Adrenal gland (tissue), 12 donors: ENCODE data around the gene MNAT1. TPM values are rescaled to one million over a fixed set of nuclear protein-coding genes. Genes with fewer than 3 reads are reported as not detected.

Experiments
- DNase-seq, 7 donors: peaks; one replicate each; pipeline ENCODE4 v3.0.0-alpha.2; 2019 to 2020
- H3K27ac ChIP-seq, 5 donors: fragments of 200-600 bp; sonication (generic) in 4 of 5; 1 replicate in 3 of 5; 2 replicates in 2 of 5; pipeline versions ENCODE4 v1.5.1 to v1.8.0; 2016 to 2020; ENCODE audit warnings: mild to moderate bottlenecking in 1 of 5
- H3K27me3 ChIP-seq: fragments of 200-600 bp; 2 replicates; pipeline ENCODE4 v1.8.0; 2021
- H3K36me3 ChIP-seq, 2 donors: fragments of 200-600 bp; replicated peaks in 1 of 2; 1 replicate in 1 of 2; 2 replicates in 1 of 2; pipeline versions ENCODE4 v1.5.1 to v1.8.0; 2018 to 2022
- H3K4me1 ChIP-seq, 2 donors: fragments of 200-600 bp; replicated peaks in 1 of 2; 1 replicate in 1 of 2; 2 replicates in 1 of 2; pipeline versions ENCODE4 v1.5.1 to v1.8.0; 2018 to 2021
- H3K4me3 ChIP-seq, 4 donors: fragments of 200-600 bp; sonication (generic) in 3 of 4; one replicate each; pipeline ENCODE4 v1.5.1; 2016 to 2018
- H3K9me3 ChIP-seq, 3 donors: fragments of 200-600 bp; sonication (generic) in 1 of 3; replicated peaks in 1 of 3; 1 replicate in 2 of 3; 2 replicates in 1 of 3; pipeline versions ENCODE4 v1.5.1 to v1.8.0; 2016 to 2021
- POLR2A ChIP-seq, 2 donors: fragments of 450-650 bp; IDR thresholded peaks; one replicate each; pipeline ENCODE4 v1.6.1; 2017; ENCODE audit warnings: antibody characterized with exemption in 2 of 2, mild to moderate bottlenecking in 2 of 2, moderate library complexity in 1 of 2
- WGBS, 4 donors: extraction: QIAGEN DNeasy Blood & Tissue Kit in 2 of 4; methylation state at CpG; one replicate each; pipeline versions ENCODE4 v1.1.5 to v1.1.7; 2013 to 2017; 5-methylcytosine and 5-hydroxymethylcytosine counted together
- intact Hi-C, 2 donors: fragments of 100-400 bp; cut with DNase I; formaldehyde crosslinking; loops; one replicate each; pipeline versions ENCODE4 v1.14.1 to v1.15.0; 2022 to 2023
- polyA plus RNA-seq, 3 donors: library from polyadenylated mRNA; stranded (reverse); fragments of 200-250 nt in 2 of 3; fragments of 350-450 nt in 1 of 3; fragmentation: Illumina TruSeq in 1 of 3; extraction: RNeasy Lipid Tissue Mini Kit (QIAGEN cat#74804) in 1 of 3; gene quantifications; one replicate each; pipeline ENCODE4 v1.2.3, GENCODE V29; 2013 to 2014
- total RNA-seq, 9 donors: library from RNA; depleted of rRNA in 4 of 9; stranded (reverse); fragments of >200 nt in 4 of 9; fragments of 120-200 nt in 1 of 9; fragmentation: NEBNext Ultra II Directional in 1 of 9; extraction: Animal tissue kit (Norgen Biotek cat#: 25700) in 1 of 9; gene quantifications; one replicate each; pipeline versions ENCODE4 v1.1.0 to v1.2.4, GENCODE V29; 2013 to 2023
- TF ChIP-seq, protein P1 (sequence below), 6 experiments: fragments of 450-650 bp in 4 of 6; fragments of 200-600 bp in 2 of 6; sonication (generic) in 1 of 6; IDR thresholded peaks; 1 replicate in 5 of 6; 2 replicates in 1 of 6; pipeline versions ENCODE4 v1.5.1 to v1.8.0; 2016 to 2021; ENCODE audit warnings: antibody characterized with exemption in 6 of 6, mild to moderate bottlenecking in 2 of 6, moderate library complexity in 1 of 6
- donor health status: healthy with polysubstance abuse.
- donor health status: Bipolar disorder and iron deficiency.
- donor health status: DM: yes; HTN: yes; CAD: no.
- donor health status: DM: no; HTN: no; CAD: no.
- donor health status: DM: no; HTN: no; CAD: no.
- donor health status: DM: yes; HTN: yes; CAD: no.

The MNAT1 gene
- total and polyA plus RNA-seq, 12 donors: 11.7 to 69.2 (median 29.0) TPM

DNA sequence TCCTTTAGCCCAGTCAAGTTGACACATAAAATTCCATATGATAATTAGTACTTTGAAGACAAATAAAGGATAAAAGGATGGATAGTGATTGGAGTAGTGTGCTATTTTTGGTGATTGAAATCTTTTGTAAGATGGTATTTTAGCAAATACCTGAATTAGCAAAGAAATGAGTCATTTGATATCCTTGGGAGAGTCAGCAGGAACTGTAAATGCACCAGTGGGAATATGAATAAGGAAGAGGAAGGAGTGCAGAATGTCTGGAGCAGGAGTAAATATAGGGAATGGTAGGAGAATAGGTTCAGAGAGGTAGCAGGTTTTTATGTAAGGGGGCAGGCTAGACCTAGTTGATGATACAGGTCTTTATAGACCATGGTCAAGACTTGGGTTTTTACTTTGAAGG lies 171.4 kb downstream of the MNAT1 start:
- Histone ChIP-seq H3K27me3 (no peaks in the 10 kb centered on the region), H3K36me3 (no peaks in the 10 kb centered on the region), H3K27ac (no peak overlapping the region), H3K4me3 (no peak overlapping the region), H3K4me1 (peaks cover 0 to 4% of the 10 kb centered on the region in 2 donors), H3K9me3 (no peaks in the 10 kb centered on the region)
- intact Hi-C loops: no loop called here
- no peak for DNase-seq
- no peak for TF ChIP-seq POLR2A (IDR thresholded peaks at IDR 0.05)
- TF ChIP-seq, protein P1, sequence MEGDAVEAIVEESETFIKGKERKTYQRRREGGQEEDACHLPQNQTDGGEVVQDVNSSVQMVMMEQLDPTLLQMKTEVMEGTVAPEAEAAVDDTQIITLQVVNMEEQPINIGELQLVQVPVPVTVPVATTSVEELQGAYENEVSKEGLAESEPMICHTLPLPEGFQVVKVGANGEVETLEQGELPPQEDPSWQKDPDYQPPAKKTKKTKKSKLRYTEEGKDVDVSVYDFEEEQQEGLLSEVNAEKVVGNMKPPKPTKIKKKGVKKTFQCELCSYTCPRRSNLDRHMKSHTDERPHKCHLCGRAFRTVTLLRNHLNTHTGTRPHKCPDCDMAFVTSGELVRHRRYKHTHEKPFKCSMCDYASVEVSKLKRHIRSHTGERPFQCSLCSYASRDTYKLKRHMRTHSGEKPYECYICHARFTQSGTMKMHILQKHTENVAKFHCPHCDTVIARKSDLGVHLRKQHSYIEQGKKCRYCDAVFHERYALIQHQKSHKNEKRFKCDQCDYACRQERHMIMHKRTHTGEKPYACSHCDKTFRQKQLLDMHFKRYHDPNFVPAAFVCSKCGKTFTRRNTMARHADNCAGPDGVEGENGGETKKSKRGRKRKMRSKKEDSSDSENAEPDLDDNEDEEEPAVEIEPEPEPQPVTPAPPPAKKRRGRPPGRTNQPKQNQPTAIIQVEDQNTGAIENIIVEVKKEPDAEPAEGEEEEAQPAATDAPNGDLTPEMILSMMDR (IDR thresholded peaks at IDR 0.05): no peak

DNA sequence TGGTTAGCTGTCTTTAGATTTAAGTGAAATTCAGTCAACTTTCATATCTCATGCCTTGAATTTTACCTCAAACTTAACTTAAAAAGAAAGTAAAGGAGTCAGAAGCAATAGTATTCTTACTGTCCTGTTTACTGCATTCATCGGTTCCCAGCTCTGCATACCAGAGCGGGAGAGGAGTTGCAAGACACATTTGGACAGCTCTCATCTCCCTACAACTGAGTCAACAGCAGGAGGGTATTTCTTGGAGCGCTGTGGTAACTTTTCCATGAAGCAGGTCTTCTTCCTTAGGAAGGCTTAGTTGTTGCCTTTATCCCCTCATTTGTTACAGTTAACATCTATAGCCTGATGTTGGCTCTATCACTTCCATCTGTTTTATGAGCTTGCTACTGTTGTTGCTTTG lies 181.2 kb downstream of the MNAT1 start:
- intact Hi-C loops: no loop called here
- Histone ChIP-seq H3K4me3 (no peak overlapping the region), H3K9me3 (no peaks in the 10 kb centered on the region), H3K27ac (no peak overlapping the region), H3K36me3 (no peaks in the 10 kb centered on the region), H3K27me3 (no peaks in the 10 kb centered on the region), H3K4me1 (no peaks in the 10 kb centered on the region)
- DNase-seq: no peak
- TF ChIP-seq POLR2A (IDR thresholded peaks at IDR 0.05): no peak
- TF ChIP-seq, protein P1 (IDR thresholded peaks at IDR 0.05): no peak
- 87 to 94% (median 92%) methylated on average over 3 of the region's 3 CpGs for WGBS, 4 donors

DNA sequence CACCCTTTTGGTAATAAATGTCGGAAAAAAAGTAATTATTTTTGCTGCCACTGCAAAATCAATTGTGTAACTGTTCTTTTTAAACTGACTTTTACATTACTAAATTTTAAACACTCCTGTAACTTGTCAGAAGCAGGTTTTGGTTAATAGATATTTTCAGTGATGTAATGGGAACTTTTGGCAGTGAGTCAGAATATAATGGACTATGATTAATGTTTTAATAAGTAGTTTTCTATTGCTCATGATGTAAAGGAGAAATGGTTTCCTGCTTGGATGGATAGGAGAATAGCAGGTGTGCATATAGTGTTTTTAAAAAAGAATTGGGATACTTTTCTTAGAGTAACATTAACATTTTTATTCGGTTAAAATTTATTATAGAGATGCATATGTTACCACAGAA lies 187.5 kb downstream of the MNAT1 start:
- Histone ChIP-seq H3K4me3 (no peak overlapping the region), H3K27me3 (no peaks in the 10 kb centered on the region), H3K9me3 (no peaks in the 10 kb centered on the region), H3K27ac (no peak overlapping the region), H3K4me1 (no peaks in the 10 kb centered on the region), H3K36me3 (no peaks in the 10 kb centered on the region)
- WGBS, 4 donors: 94 to 99% (median 95%) methylated on average over 2 of the region's 2 CpGs
- DNase-seq: no peak
- intact Hi-C loops: no loop called here
- TF ChIP-seq POLR2A (IDR thresholded peaks at IDR 0.05): no peak
- TF ChIP-seq, protein P1 (IDR thresholded peaks at IDR 0.05): no peak

DNA sequence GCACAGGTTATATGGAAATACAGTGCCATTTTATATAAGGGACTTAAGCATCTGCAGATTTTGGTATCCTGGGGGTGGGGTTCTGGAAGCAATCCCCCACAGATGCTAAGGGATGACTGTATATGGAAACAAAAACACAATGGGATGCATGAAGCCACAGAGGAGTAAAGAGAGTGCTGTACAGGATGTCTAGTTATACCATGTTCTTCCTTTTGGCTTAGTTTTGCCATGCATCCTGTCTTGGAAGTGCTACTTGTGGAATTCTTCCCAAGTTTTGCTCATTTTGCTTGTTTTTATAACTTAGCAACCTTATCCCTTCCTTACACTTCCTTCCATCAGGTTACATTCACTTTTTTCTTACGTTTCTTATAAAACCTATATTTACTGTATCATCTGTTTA lies 190.7 kb downstream of the MNAT1 start:
- Histone ChIP-seq H3K4me3 (no peak overlapping the region), H3K4me1 (no peaks in the 10 kb centered on the region), H3K27ac (no peak overlapping the region), H3K27me3 (no peaks in the 10 kb centered on the region), H3K9me3 (no peaks in the 10 kb centered on the region), H3K36me3 (no peaks in the 10 kb centered on the region)
- no peak for DNase-seq
- TF ChIP-seq, protein P1 (IDR thresholded peaks at IDR 0.05): no peak
- WGBS, 4 donors: 61 to 71% (median 65%) methylated on average over 1 of the region's 1 CpG
- intact Hi-C loops: no loop called here
